ENCODE data around the gene ZNF189.

Gene ZNF189

DNA sequence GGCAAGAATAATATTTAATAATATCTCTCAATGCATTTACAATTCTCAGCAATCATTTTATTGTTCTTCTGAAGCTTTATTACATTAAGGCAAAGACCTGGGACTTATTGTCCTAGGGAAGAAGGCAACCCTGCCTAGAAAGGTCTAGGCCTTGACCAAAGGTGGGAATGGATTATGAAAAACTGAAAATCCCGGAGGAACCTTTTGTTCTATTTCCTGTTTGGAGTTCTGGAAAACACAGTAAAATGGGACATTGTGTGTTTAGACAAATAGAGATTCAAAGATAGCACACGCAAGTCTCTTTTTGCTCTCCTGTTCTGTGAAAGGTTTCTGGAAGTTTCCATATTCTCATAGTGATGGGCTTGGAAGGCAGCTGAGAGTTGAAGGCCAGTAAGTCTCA, 45.0 kb upstream of the ZNF189 start:
- Histone ChIP-seq H4K20me1 (ENCODE audit: control insufficient read depth, insufficient read depth, low read depth, low read length) (no peaks in the 10 kb centered on the region), H3K9me2 (replicated peaks; ENCODE audit: control insufficient read depth, low read length) (no peaks in the 10 kb centered on the region), H3K36me3 (ENCODE audit: control insufficient read depth, low read length) (no peaks in the 10 kb centered on the region), H3K27ac (ENCODE audit: low read depth, low read length) (no peak overlapping the region), H3F3A (ENCODE audit: control insufficient read depth, insufficient read depth) (no peaks in the 10 kb centered on the region), H3K9me3 (ENCODE audit: control insufficient read depth, insufficient read depth, low read length) (no peaks in the 10 kb centered on the region), H3K4me2 (ENCODE audit: low read length) (no peak overlapping the region), H3K27me3 (ENCODE audit: control insufficient read depth, low read length) (no peaks in the 10 kb centered on the region; the same call in 1 of the 2 replicates), H3K79me2 (ENCODE audit: control insufficient read depth, low read length) (no peaks in the 10 kb centered on the region), H3K4me1 (ENCODE audit: control insufficient read depth, low read length) (no peaks in the 10 kb centered on the region), H3K4me3 (ENCODE audit: low read length) (no peak overlapping the region)
- TF ChIP-seq, protein P1, sequence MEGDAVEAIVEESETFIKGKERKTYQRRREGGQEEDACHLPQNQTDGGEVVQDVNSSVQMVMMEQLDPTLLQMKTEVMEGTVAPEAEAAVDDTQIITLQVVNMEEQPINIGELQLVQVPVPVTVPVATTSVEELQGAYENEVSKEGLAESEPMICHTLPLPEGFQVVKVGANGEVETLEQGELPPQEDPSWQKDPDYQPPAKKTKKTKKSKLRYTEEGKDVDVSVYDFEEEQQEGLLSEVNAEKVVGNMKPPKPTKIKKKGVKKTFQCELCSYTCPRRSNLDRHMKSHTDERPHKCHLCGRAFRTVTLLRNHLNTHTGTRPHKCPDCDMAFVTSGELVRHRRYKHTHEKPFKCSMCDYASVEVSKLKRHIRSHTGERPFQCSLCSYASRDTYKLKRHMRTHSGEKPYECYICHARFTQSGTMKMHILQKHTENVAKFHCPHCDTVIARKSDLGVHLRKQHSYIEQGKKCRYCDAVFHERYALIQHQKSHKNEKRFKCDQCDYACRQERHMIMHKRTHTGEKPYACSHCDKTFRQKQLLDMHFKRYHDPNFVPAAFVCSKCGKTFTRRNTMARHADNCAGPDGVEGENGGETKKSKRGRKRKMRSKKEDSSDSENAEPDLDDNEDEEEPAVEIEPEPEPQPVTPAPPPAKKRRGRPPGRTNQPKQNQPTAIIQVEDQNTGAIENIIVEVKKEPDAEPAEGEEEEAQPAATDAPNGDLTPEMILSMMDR (IDR thresholded peaks at IDR 0.05; ENCODE audit: low read depth, low read length, poor library complexity, severe bottlenecking) = no peak
- no peak for TF ChIP-seq EZH2phosphoT487 (IDR thresholded peaks at IDR 0.05; ENCODE audit: borderline replicate concordance, low read length)

- H3K9me2 ChIP-seq (replicated peaks; ENCODE audit: control insufficient read depth, low read length) = no peaks in the 10 kb centered on the region
- H3K27ac ChIP-seq (ENCODE audit: low read depth, low read length) = no peak overlapping the region
- TF ChIP-seq, protein P1 (IDR thresholded peaks at IDR 0.05; ENCODE audit: low read depth, low read length, poor library complexity, severe bottlenecking) = no peak
- no peak for TF ChIP-seq EZH2phosphoT487 (IDR thresholded peaks at IDR 0.05; ENCODE audit: borderline replicate concordance, low read length)
- no peaks in the 10 kb centered on the region for H3K79me2 ChIP-seq (ENCODE audit: control insufficient read depth, low read length)
- H3K27me3 ChIP-seq (ENCODE audit: control insufficient read depth, low read length) = no peaks in the 10 kb centered on the region
- no peaks in the 10 kb centered on the region for H3K36me3 ChIP-seq (ENCODE audit: control insufficient read depth, low read length)
- no peaks in the 10 kb centered on the region for H3K4me1 ChIP-seq (ENCODE audit: control insufficient read depth, low read length)
- no peaks in the 10 kb centered on the region for H4K20me1 ChIP-seq (ENCODE audit: control insufficient read depth, insufficient read depth, low read depth, low read length)
- no peak overlapping the region for H3K4me2 ChIP-seq (ENCODE audit: low read length)
- no peak overlapping the region for H3K4me3 ChIP-seq (ENCODE audit: low read length)
- H3K9me3 ChIP-seq (ENCODE audit: control insufficient read depth, insufficient read depth, low read length) = no peaks in the 10 kb centered on the region
- no peaks in the 10 kb centered on the region for H3F3A ChIP-seq (ENCODE audit: control insufficient read depth, insufficient read depth)
These were observed 44.4 kb upstream of the ZNF189 start for GRCh38 chr9:101354143-101354764.

GRCh38 chr9:101354765-101355708, 43.6 kb upstream of the ZNF189 start:
- Histone ChIP-seq H3K9me3 (ENCODE audit: control insufficient read depth, insufficient read depth, low read length) (no peaks in the 10 kb centered on the region), H3K36me3 (ENCODE audit: control insufficient read depth, low read length) (no peaks in the 10 kb centered on the region), H4K20me1 (ENCODE audit: control insufficient read depth, insufficient read depth, low read depth, low read length) (no peaks in the 10 kb centered on the region), H3K27ac (ENCODE audit: low read depth, low read length) (no peak overlapping the region), H3K27me3 (ENCODE audit: control insufficient read depth, low read length) (no peaks in the 10 kb centered on the region), H3F3A (ENCODE audit: control insufficient read depth, insufficient read depth) (no peaks in the 10 kb centered on the region), H3K4me1 (ENCODE audit: control insufficient read depth, low read length) (no peaks in the 10 kb centered on the region), H3K4me3 (ENCODE audit: low read length) (no peak overlapping the region), H3K9me2 (replicated peaks; ENCODE audit: control insufficient read depth, low read length) (no peaks in the 10 kb centered on the region), H3K79me2 (ENCODE audit: control insufficient read depth, low read length) (no peaks in the 10 kb centered on the region), H3K4me2 (ENCODE audit: low read length) (no peak overlapping the region)
- TF ChIP-seq, protein P1 (IDR thresholded peaks at IDR 0.05; ENCODE audit: low read depth, low read length, poor library complexity, severe bottlenecking) = no peak
- TF ChIP-seq EZH2phosphoT487 (IDR thresholded peaks at IDR 0.05; ENCODE audit: borderline replicate concordance, low read length) = no peak

Data from DOHH2 (cell line).